Posterior vena cava (tissue), 2 donors: ENCODE data around the gene GALNT13. TPM values are rescaled to one million over a fixed set of nuclear protein-coding genes. Genes with fewer than 3 reads are reported as not detected.

Experiments used
- DNase-seq: peaks from one replicate; pipeline ENCODE4 v3.0.0-alpha.2; 2020; ENCODE audit warnings: low spot score
- intact Hi-C, 2 donors: fragments of 100-400 bp; cut with DNase I; formaldehyde crosslinking; loops; one replicate each; pipeline versions ENCODE4 v1.14.1 to v1.14.2; 2022 to 2023
- total RNA-seq, 2 donors: library from RNA; stranded (reverse); fragmentation: NEBNext Ultra II Directional; extraction: Animal tissue kit (Norgen Biotek cat#: 25700); gene quantifications; one replicate each; pipeline ENCODE4 v1.2.1, GENCODE V29; 2021
- donor health status: DM: yes; HTN: yes; CAD: no.
- donor health status: DM: yes; HTN: yes; CAD: no.

GALNT13 gene
- total RNA-seq, 2 donors from 2014 or later = 6.0 to 6.2 TPM

- DNase-seq = no peak
- intact Hi-C loops = no loop called here
Measured at GRCh38 chr2:154092571-154092970, 220.8 kb downstream of the GALNT13 start.

GRCh38 chr2:154093856-154094255 is 222.1 kb downstream of the GALNT13 start:
- intact Hi-C loops = no loop called here
- DNase-seq = no peak

GRCh38 chr2:154097833-154098398 is 226.2 kb downstream of the GALNT13 start:
- intact Hi-C loops = no loop called here
- no peak for DNase-seq

- no peak for DNase-seq
- intact Hi-C loops = no loop called here
Measured at GRCh38 chr2:154120706-154121105, 249.0 kb downstream of the GALNT13 start.

DNA sequence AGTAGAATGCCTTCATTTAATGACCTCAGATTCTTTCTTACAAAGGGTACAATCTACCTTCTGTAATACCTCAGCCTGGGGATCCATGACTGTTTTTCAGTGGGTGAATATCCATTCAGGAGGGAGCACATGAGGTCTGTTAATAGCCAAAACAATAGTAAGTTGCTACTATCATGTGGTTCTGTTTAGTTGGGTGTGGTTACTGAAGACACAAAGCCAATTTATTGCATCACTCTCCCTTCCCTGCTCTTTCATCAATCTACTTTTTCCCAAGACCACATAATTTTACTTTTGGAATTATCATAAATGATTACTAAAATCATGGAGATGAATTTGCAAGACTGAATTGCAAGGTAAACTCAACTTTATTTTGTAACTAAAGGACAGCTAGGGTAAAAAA is 254.2 kb downstream of the GALNT13 start:
- intact Hi-C loops = no loop called here

DNA sequence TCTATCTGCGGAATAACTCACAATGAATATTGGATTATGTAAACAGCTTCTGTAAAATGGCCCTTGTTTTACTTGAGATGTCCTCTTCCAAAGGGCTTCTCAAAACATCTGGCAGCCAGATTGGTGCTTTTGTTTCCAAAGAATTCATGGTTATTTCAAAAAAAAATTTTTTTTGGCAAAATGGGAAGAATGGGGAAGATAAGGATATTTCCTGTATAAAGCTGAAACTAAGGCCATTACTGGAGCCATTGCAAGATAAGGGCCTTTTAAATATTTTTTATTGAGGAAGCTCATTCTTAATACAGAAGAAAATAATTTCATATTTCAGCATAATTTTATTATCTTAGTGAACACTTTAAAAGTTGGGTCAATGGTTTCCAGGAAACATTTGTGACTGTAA is 259.1 kb downstream of the GALNT13 start:
- intact Hi-C loops = no loop called here
- no peak for DNase-seq

More for the DNA sequence above, 254.2 kb downstream of the GALNT13 start:
- no peak for DNase-seq

DNA sequence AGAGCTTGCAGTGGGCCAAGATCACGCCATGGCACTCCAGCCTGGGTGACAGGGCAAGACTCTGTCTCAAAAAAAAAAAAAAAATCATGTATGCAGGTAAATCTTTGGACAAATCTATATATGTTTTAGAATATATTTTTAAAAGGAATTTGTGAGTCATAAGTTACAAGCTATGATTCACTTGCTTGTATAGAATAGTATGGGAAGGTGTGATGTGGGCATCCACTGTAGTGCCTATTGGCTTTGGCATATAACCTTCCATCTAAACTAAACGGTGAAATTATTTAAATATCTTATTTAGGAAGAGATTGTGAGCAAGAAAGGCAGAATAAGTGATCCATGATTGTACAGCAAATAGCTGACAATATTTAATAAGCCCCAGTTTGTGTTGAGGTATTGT is 261.1 kb downstream of the GALNT13 start:
- intact Hi-C loops = no loop called here
- no peak for DNase-seq

GRCh38 chr2:154133823-154134222 is 262.1 kb downstream of the GALNT13 start:
- DNase-seq = no peak
- intact Hi-C loops = no loop called here

- DNase-seq = no peak
- intact Hi-C loops = no loop called here
Measured at GRCh38 chr2:154140249-154141025, 268.7 kb downstream of the GALNT13 start.

GRCh38 chr2:154142480-154142879 is 270.8 kb downstream of the GALNT13 start:
- no peak for DNase-seq
- intact Hi-C loops = no loop called here

DNA sequence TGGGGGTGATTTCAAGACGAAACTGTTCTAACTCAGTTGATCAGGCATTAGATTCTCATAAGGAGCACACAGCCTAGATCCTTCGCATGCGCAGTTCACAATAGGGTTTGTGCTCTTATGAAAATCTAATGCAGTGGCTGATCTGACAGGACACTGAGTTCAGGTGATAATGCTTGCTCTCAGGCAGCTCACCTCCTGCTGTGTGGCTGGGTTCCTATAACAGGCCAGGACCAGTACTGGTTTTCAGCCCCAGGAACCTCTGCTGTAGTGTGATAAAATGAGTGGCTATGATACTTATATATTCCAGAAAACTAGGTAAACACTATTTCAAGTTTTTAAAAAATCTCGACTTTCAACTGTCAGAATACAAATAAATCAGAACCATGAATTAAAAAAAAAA is 271.4 kb downstream of the GALNT13 start:
- DNase-seq = no peak

DNA sequence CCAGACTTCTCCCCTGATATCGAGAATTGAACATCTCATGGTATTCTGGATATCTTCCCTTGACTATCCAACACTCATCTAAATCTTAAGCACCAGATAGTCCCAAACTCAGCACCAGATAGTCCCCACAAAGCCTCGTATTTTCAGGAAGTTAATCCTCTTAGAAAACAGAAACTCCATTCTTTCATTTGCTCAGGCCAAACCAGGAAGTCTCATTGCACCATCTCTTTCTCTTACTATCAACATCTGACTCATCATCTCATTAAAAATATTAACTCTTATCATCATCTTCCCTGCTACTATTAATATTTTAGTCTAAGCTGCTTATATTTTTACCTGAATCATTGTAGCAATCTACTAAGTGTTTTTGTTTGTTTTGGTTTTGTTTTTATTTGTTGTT is 286.4 kb downstream of the GALNT13 start:
- intact Hi-C loops = no loop called here
- DNase-seq = no peak

More for the DNA sequence above, 271.4 kb downstream of the GALNT13 start:
- intact Hi-C loops = no loop called here

DNA sequence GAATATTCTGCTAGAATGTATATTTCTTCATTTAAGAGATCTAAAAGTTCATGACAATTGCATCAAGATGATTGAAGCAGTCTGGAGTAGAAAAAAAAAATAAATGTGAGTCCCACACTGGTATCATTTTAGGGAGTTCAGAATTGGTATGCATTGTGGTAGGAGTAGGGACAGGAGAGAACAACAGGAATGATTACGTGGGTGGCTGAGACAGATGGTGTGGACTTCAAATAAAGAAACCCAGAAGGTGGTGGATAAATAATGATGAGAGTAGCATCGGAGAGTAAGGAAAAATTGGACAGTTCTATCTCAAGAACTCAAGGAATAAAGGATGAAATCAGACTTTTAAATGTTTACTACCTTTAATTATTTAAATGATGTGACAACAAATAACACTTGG is 289.6 kb downstream of the GALNT13 start:
- intact Hi-C loops = no loop called here

DNA sequence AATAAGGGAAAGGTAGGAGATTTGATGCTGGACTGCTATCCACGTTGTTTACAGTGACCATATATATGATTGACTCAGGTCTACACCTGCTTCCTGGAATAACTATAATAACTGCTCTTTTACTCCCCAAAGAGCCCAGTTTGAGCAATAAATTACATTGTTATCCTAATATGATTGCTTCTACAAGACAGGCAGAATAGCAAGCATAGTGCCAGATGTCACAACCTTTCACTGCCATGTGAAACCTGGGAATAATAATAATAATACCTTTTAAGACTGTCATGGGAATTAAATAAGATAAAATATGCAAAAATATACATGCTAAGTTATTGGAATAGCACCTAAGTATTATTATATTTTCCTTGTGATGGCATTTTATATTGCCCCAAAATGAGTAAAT is 298.7 kb downstream of the GALNT13 start:
- intact Hi-C loops = no loop called here
- no peak for DNase-seq

More for the DNA sequence above, 289.6 kb downstream of the GALNT13 start:
- DNase-seq = no peak

DNA sequence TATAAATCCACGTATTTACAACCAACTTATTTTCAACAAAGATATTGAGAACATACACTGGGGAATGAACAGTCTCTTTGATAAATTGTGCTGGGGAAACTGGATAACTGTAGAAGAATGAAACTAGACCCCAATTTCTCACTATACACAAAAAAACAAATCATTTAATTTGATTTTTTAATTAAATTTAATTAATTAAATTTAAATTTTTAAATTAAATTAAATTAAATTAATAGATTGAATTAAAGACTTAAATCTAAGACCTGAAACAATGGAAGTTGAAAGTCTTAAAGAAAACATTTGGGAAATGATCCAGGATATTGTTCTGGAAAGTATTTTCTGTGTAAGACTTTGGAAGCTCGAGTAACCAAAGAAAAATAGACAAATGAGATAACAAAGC is 301.4 kb downstream of the GALNT13 start:
- intact Hi-C loops = no loop called here
- no peak for DNase-seq

DNA sequence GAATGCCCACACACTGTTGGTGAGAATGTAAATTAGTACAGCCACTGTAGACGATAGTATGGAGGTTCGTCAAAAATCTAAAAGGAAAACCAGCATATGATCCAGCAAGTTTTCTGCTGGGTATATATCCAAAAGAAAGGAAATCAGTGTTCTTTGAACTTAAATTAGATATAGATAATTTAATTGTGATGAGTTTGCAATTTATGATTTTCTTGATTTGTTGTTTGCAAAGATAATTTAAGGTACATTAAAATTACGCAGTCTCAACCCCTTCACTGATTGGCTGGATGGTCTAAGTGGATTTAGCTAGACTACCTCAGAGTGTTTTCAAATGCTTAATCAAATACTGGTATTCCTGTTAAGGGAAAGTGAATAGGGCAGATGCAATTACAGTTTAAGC is 302.2 kb downstream of the GALNT13 start:
- intact Hi-C loops = no loop called here
- DNase-seq = no peak

DNA sequence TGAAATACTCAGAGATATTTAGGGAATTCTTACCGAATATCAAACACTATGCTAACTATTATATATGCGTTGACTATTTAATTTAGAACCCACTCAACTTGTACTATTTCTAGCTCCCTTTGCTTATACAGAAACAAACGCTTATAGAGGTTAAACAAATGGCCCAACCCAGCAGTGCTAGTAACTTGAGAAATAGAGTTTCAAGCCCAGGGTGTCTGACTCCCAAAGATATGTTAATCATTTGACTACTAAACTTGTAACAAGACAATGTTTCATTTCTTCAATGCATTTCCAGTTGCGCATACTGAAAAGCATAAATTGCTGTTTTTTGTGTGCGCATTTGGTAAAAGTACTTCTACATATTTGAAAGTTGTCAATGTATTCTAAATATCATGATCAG is 310.3 kb downstream of the GALNT13 start:
- intact Hi-C loops = no loop called here
- no peak for DNase-seq

DNA sequence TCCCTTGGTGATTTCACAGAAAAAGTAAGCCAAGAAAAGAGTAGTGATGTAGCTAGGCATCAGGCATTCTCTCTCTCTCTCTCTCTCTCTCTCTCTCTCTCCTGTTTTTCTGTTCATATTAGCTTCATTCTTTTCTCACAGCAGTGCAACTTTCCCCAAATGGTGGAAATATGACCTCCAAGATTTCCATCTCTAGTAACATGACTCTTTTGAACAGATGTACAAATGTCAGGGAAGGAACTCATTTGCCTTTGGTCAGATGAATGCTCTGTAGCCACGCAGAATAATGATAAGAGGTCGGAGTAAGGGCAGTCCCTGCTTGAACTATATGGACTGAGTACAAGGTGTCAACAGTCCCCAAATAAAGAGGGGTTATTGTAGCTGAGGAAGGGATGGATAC is 316.2 kb downstream of the GALNT13 start:
- DNase-seq = no peak
- intact Hi-C loops = no loop called here

DNA sequence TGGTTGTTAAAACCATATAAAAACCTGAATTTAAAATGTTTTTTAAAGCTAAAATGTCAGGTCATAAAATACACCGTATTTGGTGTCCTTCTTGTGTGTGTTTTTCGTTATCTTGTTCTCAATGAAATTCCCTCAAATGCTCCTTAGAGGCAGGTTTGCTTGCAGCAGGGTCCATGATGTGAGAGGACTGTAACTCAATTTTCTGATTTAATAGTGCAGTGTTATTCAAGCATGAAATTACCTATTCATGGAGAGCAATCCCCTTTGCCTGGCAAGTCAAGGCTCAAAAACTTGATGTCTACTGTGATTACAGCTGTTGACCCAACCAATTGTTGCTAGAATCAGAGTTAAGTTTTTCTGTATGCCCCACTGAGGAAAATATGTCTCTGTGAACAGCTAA is 318.2 kb downstream of the GALNT13 start:
- no peak for DNase-seq
- intact Hi-C loops = no loop called here

GRCh38 chr2:154193246-154193645 is 321.5 kb downstream of the GALNT13 start:
- DNase-seq = no peak
- intact Hi-C loops = no loop called here

DNA sequence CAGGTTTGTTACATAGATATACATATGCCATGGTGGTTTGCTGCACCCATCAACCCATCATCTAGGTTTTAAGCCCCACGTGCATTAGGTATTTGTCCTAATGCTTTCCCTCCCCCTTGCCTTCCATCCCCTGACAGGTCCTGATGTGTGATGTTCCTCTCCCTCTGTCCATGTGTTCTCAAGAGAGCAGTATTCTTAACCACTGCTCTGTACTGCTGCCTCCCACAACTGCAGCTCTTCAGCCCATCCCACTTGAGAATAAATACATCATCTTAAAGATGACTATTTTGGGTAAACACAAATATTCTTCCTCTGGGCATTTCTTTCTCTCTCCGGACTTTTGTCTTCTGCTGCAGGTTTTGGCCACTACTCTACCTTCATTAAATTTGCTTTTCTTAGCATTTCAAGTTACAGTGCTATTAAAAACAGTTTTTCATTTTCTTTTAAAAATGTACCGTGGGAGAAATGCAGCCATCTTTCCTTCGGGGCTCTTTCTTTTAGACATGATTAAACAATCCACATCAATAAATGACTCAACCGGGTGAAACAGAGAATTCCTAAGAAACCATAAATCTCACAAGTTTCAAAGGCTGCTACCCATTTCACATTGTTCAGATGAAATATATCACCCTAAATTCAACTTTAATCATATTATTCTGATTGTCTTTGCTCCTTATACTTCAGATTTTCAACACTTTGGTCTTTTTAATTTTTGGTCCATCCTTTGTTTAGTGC is 323.4 kb downstream of the GALNT13 start:
- intact Hi-C loops = no loop called here
- DNase-seq = no peak
